Panc1 (cell line): ENCODE results near the gene NUAK2. TPM values are rescaled to one million over a fixed set of nuclear protein-coding genes. Genes with fewer than 3 reads are reported as not detected.

Source experiments
- ATAC-seq: fragments of 200-7000 bp; cut with Tn5 transposase; 2 replicates; pipeline ENCODE4 v1.9.1; 2020; ENCODE audit warnings: mild to moderate bottlenecking, moderate library complexity
- BruUV-seq: library from RNA; stranded (reverse); fragments of 400-500 nt; replicated peaks from 2 replicates; lab custom pipeline; 2021; lab: Mats Ljungman, UMichigan
- CTCF ChIA-PET: fragments of 300-600 bp; sonication (Branson Sonifier 250); formaldehyde crosslinking; loops from one replicate; lab custom pipeline; 2022; ENCODE audit warnings: antibody characterized with exemption; lab: Charles Lee
- POLR2A ChIA-PET: fragments of 300-600 bp; sonication (Branson Sonifier 250); formaldehyde crosslinking; loops from one replicate; lab custom pipeline; 2022; ENCODE audit warnings: antibody characterized with exemption; lab: Charles Lee
- DNase-seq: peaks from one replicate; pipeline ENCODE4 v3.0.0-alpha.2; 2010; ENCODE audit warnings: low read depth, low spot score
- H3K27ac ChIP-seq: 2 replicates; pipeline ENCODE4 v1.5.1; 2011; ENCODE audit warnings: mild to moderate bottlenecking, low read length, inconsistent platforms
- H3K27me3 ChIP-seq: fragments of 200-500 bp; sonication (Bioruptor generic); 2 replicates; pipeline ENCODE4 v1.6.0; 2014; ENCODE audit warnings: low read length, inconsistent platforms; ENCODE audit not compliant: control insufficient read depth, insufficient read depth
- H3K36me3 ChIP-seq: fragments of 200-500 bp; sonication (Bioruptor generic); 2 replicates; pipeline ENCODE4 v1.5.1; 2014; ENCODE audit warnings: inconsistent platforms, mild to moderate bottlenecking, low read length, moderate library complexity; ENCODE audit not compliant: control insufficient read depth, insufficient read depth
- H3K4me1 ChIP-seq: 2 replicates; pipeline ENCODE4 v1.5.1; 2011; ENCODE audit warnings: inconsistent platforms, mild to moderate bottlenecking, low read length, moderate library complexity; ENCODE audit not compliant: control insufficient read depth, insufficient read depth
- H3K4me3 ChIP-seq, 2 experiments: 2 replicates each; pipeline ENCODE4 v1.5.1; 2011 to 2012; ENCODE audit warnings: low read depth in 2 of 2, low read length in 2 of 2, mild to moderate bottlenecking in 2 of 2, inconsistent platforms in 1 of 2, moderate library complexity in 1 of 2
- H3K9me3 ChIP-seq: fragments of 200-500 bp; sonication (Bioruptor generic); 2 replicates; pipeline ENCODE4 v1.5.1; 2014; ENCODE audit warnings: low read depth, mild to moderate bottlenecking, inconsistent platforms, low read length, moderate library complexity; ENCODE audit not compliant: control insufficient read depth, insufficient read depth
- POLR2AphosphoS5 ChIP-seq: IDR thresholded peaks from 2 replicates; pipeline ENCODE4 v1.6.1; 2012; ENCODE audit warnings: mild to moderate bottlenecking, low read depth, low read length, moderate library complexity
- SIN3A ChIP-seq: IDR thresholded peaks from 2 replicates; pipeline ENCODE4 v1.6.1; 2012; ENCODE audit warnings: low read depth, mild to moderate bottlenecking, low read length, moderate library complexity, borderline replicate concordance; ENCODE audit not compliant: insufficient read depth
- TCF7L2 ChIP-seq: IDR thresholded peaks from 2 replicates; pipeline ENCODE4 v1.6.1; 2011; ENCODE audit warnings: mild to moderate bottlenecking, low read depth, low read length, inconsistent platforms
- in situ Hi-C: cut with HindIII; loops from 2 replicates; pipeline ENCODE4 v1.10.0; 2016; ENCODE audit warnings: low sequenced_read_pairs, low pct_unique_long_range_greater_than_20kb
- intact Hi-C: fragments of 100-400 bp; cut with micrococcal nuclease; formaldehyde crosslinking; loops from one replicate; pipeline ENCODE4 v1.10.0; 2022; ENCODE audit not compliant: unreplicated experiment
- total RNA-seq: library from RNA; stranded (reverse); gene quantifications from one replicate; pipeline ENCODE4 v1.2.1, GENCODE V29; 2021; ENCODE audit not compliant: unreplicated experiment
- TF ChIP-seq, protein P1 (sequence below): fragments of 450-650 bp; IDR thresholded peaks from 2 replicates; pipeline ENCODE4 v1.5.1; 2017; ENCODE audit warnings: mild to moderate bottlenecking
- TF ChIP-seq, protein P2 (sequence below), 2 experiments: IDR thresholded peaks; 2 replicates each; pipeline ENCODE4 v1.6.1; 2011 to 2012; ENCODE audit warnings: low read depth in 2 of 2, control low read depth in 1 of 2, low read length in 1 of 2, mild to moderate bottlenecking in 1 of 2, moderate library complexity in 1 of 2; ENCODE audit not compliant: insufficient read depth in 1 of 2

The NUAK2 gene
- total RNA-seq, 1 experiment from 2014 or later = 17.4 TPM

DNA sequence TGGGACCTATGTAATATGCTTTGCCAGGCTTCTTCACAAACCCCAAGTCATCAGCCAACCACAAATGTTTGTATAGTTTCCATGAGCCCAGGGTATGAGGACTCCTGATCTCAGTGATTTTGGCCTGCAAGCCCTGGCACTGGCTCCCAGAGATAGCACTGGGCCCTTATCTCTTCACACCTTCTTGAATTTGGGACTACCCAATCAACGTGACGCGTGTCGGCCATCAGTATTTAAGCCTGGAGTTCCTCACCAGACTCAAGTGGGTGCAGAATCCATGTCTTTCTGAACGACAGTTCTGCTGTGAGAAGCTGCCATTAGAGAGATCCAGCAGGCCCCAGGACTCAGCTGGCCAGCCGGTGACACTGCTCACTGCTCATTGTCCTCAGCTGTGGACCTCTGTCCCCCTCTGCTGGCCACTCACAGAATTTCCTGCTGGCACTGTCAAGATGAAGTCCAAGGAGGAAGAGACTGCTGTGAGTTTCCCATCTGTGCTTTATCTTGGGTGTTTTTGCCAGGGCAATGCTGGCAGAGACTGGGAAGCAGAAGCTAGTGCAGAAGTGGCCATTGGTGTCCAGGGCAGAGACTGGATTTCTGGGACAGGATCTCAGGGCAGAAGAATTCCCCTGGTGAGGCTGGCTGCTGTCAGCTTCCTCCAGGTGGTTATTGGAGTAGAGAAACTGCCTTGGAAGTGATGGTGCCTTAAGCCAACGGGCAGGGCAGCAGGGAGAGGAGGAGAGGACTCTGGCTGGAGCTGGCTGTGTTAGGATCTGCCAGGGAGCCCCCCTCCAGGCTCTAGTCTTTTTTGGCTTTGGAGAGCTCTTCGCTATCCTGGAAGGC, 65.4 kb downstream of the NUAK2 start:
- DNase-seq = peak; percentile 64
- peaks cover 4% of the 10 kb centered on the region for H3K4me1 ChIP-seq
- in situ Hi-C loops = no loop called here
- H3K36me3 ChIP-seq = no peaks in the 10 kb centered on the region
- BruUV-seq = no TSS peak
- intact Hi-C loops = loop anchor here (1.0 to 10.0 kb wide), 4 partner anchors 27 to 271 kb away; partner anchors contain the start of gene RBBP5
- ChIA-PET CTCF (interaction anchor here (0.6 to 3.2 kb wide), 9 partner anchors 10 to 279 kb away, joined by 3 to 28 read pairs (median 4); partner anchors contain the start of gene TMCC2), POLR2A (no interaction called here)
- peak; percentile 98 for ATAC-seq
- TF ChIP-seq, protein P1, sequence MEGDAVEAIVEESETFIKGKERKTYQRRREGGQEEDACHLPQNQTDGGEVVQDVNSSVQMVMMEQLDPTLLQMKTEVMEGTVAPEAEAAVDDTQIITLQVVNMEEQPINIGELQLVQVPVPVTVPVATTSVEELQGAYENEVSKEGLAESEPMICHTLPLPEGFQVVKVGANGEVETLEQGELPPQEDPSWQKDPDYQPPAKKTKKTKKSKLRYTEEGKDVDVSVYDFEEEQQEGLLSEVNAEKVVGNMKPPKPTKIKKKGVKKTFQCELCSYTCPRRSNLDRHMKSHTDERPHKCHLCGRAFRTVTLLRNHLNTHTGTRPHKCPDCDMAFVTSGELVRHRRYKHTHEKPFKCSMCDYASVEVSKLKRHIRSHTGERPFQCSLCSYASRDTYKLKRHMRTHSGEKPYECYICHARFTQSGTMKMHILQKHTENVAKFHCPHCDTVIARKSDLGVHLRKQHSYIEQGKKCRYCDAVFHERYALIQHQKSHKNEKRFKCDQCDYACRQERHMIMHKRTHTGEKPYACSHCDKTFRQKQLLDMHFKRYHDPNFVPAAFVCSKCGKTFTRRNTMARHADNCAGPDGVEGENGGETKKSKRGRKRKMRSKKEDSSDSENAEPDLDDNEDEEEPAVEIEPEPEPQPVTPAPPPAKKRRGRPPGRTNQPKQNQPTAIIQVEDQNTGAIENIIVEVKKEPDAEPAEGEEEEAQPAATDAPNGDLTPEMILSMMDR = peak; percentile 93
- TF ChIP-seq, protein P2, sequence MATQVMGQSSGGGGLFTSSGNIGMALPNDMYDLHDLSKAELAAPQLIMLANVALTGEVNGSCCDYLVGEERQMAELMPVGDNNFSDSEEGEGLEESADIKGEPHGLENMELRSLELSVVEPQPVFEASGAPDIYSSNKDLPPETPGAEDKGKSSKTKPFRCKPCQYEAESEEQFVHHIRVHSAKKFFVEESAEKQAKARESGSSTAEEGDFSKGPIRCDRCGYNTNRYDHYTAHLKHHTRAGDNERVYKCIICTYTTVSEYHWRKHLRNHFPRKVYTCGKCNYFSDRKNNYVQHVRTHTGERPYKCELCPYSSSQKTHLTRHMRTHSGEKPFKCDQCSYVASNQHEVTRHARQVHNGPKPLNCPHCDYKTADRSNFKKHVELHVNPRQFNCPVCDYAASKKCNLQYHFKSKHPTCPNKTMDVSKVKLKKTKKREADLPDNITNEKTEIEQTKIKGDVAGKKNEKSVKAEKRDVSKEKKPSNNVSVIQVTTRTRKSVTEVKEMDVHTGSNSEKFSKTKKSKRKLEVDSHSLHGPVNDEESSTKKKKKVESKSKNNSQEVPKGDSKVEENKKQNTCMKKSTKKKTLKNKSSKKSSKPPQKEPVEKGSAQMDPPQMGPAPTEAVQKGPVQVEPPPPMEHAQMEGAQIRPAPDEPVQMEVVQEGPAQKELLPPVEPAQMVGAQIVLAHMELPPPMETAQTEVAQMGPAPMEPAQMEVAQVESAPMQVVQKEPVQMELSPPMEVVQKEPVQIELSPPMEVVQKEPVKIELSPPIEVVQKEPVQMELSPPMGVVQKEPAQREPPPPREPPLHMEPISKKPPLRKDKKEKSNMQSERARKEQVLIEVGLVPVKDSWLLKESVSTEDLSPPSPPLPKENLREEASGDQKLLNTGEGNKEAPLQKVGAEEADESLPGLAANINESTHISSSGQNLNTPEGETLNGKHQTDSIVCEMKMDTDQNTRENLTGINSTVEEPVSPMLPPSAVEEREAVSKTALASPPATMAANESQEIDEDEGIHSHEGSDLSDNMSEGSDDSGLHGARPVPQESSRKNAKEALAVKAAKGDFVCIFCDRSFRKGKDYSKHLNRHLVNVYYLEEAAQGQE (IDR thresholded peaks at IDR 0.05; ENCODE audit: insufficient read depth in 1 of 2, low read depth in 2 of 2, low read length in 1 of 2) = no peak
- no peak for TF ChIP-seq POLR2AphosphoS5
- TF ChIP-seq SIN3A = no peak
- no peak for TF ChIP-seq TCF7L2
- no peaks in the 10 kb centered on the region for H3K9me3 ChIP-seq
- H3K4me3 ChIP-seq = no peak overlapping the region
- H3K27ac ChIP-seq = no peak overlapping the region
- H3K27me3 ChIP-seq = no peaks in the 10 kb centered on the region

Other genes with a start within 250 kb of the NUAK2 start
- gene TMEM81, start 237.3 kb downstream of the NUAK2 start, total RNA-seq = 4.0 TPM
- gene RBBP5, start 199.8 kb downstream of the NUAK2 start, total RNA-seq = 22.2 TPM
- gene DSTYK, start 110.0 kb downstream of the NUAK2 start, total RNA-seq = 11.3 TPM
- gene TMCC2, start 93.8 kb downstream of the NUAK2 start, total RNA-seq = 3.1 TPM
- gene KLHDC8A, start 35.2 kb upstream of the NUAK2 start, total RNA-seq = 0.31 TPM
- not detected for gene LEMD1, start 100.3 kb upstream of the NUAK2 start, total RNA-seq
- gene BLACAT1, start 134.3 kb upstream of the NUAK2 start, total RNA-seq = 0.31 TPM
- 7.0 TPM for gene CDK18, start 182.9 kb upstream of the NUAK2 start, total RNA-seq